Heart left ventricle (tissue), 16 donors: ENCODE data around the gene NMRAL1. TPM values are rescaled to one million over a fixed set of nuclear protein-coding genes. Genes with fewer than 3 reads are reported as not detected.

Experiments
- ATAC-seq, 4 donors: fragments of 200-7000 bp; cut with Tn5 transposase; one replicate each; pipeline ENCODE4 v1.9.1; 2020 to 2022; ENCODE audit warnings: moderate library complexity in 4 of 4, mild to moderate bottlenecking in 3 of 4, moderate number of reproducible peaks in 1 of 4
- DNase-seq, 5 donors: peaks; one replicate each; pipeline ENCODE4 v3.0.0-alpha.2; 2020
- H3K27ac ChIP-seq, 12 donors: fragments of 200-600 bp; sonication (generic) in 4 of 12; one replicate each; pipeline versions ENCODE4 v1.5.0 to v1.8.0; 2016 to 2022; ENCODE audit warnings: mild to moderate bottlenecking in 2 of 12
- H3K27me3 ChIP-seq, 9 donors: fragments of 200-600 bp; sonication (generic) in 2 of 9; one replicate each; pipeline versions ENCODE4 v1.5.1 to v1.8.0; 2016 to 2022; ENCODE audit warnings: mild to moderate bottlenecking in 3 of 9
- H3K36me3 ChIP-seq, 9 donors: fragments of 200-600 bp; sonication (generic) in 2 of 9; one replicate each; pipeline versions ENCODE4 v1.5.0 to v1.8.0; 2018 to 2022; ENCODE audit warnings: mild to moderate bottlenecking in 2 of 9
- H3K4me1 ChIP-seq, 12 donors: fragments of 200-600 bp; sonication (generic) in 4 of 12; one replicate each; pipeline versions ENCODE4 v1.5.0 to v1.8.0; 2016 to 2022; ENCODE audit warnings: mild to moderate bottlenecking in 3 of 12
- H3K4me3 ChIP-seq, 12 donors: fragments of 200-600 bp; sonication (generic) in 4 of 12; one replicate each; pipeline versions ENCODE4 v1.5.0 to v1.8.0; 2017 to 2022; ENCODE audit warnings: mild to moderate bottlenecking in 9 of 12, moderate library complexity in 4 of 12
- H3K9me3 ChIP-seq, 12 donors: fragments of 200-600 bp; sonication (generic) in 4 of 12; one replicate each; pipeline versions ENCODE4 v1.5.0 to v1.8.0; 2016 to 2022; ENCODE audit warnings: mild to moderate bottlenecking in 1 of 12
- CTCF ChIP-seq, 12 donors: fragments of 200-600 bp; sonication (generic) in 4 of 12; IDR thresholded peaks; one replicate each; pipeline versions ENCODE4 v1.5.0 to v1.8.0; 2018 to 2022; ENCODE audit warnings: antibody characterized with exemption in 12 of 12, mild to moderate bottlenecking in 5 of 12
- POLR2A ChIP-seq, 2 donors: fragments of 450-650 bp; IDR thresholded peaks; one replicate each; pipeline ENCODE4 v1.6.1; 2017; ENCODE audit warnings: antibody characterized with exemption in 2 of 2, mild to moderate bottlenecking in 2 of 2, moderate library complexity in 2 of 2
- WGBS, 4 donors: extraction: QIAGEN DNeasy Blood & Tissue Kit in 2 of 4; methylation state at CpG; one replicate each; pipeline versions ENCODE4 v1.1.5 to v1.1.7; 2013 to 2018; 5-methylcytosine and 5-hydroxymethylcytosine counted together
- intact Hi-C, 10 donors: fragments of 100-400 bp; cut with DNase I; formaldehyde crosslinking; loops; one replicate each; pipeline versions ENCODE4 v1.11.1 to v1.14.2; 2022
- polyA plus RNA-seq, 2 donors: library from polyadenylated mRNA; stranded (reverse); fragments of 200-250 nt; gene quantifications; one replicate each; pipeline ENCODE4 v1.2.3, GENCODE V29; 2013
- total RNA-seq, 9 donors: library from RNA; depleted of rRNA in 2 of 9; stranded (reverse); fragments of >200 nt in 2 of 9; fragmentation: NEBNext Ultra II Directional in 3 of 9; extraction: Animal tissue kit (Norgen Biotek cat#: 25700) in 3 of 9; gene quantifications; one replicate each; pipeline versions ENCODE4 v1.1.0 to v1.2.4, GENCODE V29; 2016 to 2023
- donor health status: ischemic (EF 13 %, LVEDD 7.1; RV severe dilation, severe dysfunction).
- donor health status: healthy with polysubstance abuse.
- donor health status: DM: no; HTN: yes; CAD: no.
- donor health status: DM: no; HTN: no; CAD: no.
- donor health status: ischemic (EF 25% LVEDD 6.9; RV normal size, moderate dysfunction).
- donor health status: ischemic (EF 25% LVEDD 5.7; RV mildly dilated, moderate dysfunction).
- donor health status: healthy.
- donor health status: DM: yes; HTN: yes; CAD: no.
- donor health status: ischemic (EF 35%, LVEDD 5.7; RV mildly dilated, moderate dysfunction).
- donor health status: nonischemic (EF 11% LVEDD 7.7; RV severe dilation, severe dysfunction).
- donor health status: DM: yes; HTN: yes; CAD: no.
- donor health status: PGD.
- donor health status: ischemic (EF 29% LVEDD 5.4; RV normal size, mild dysfunction).
- donor health status: nonischemic (EF 23%, LVEDD 6.1; RV moderate dilation, normal function).

Gene NMRAL1
- total and polyA plus RNA-seq, 11 donors, result 12.0 to 47.5 (median 25.4) TPM

DNA sequence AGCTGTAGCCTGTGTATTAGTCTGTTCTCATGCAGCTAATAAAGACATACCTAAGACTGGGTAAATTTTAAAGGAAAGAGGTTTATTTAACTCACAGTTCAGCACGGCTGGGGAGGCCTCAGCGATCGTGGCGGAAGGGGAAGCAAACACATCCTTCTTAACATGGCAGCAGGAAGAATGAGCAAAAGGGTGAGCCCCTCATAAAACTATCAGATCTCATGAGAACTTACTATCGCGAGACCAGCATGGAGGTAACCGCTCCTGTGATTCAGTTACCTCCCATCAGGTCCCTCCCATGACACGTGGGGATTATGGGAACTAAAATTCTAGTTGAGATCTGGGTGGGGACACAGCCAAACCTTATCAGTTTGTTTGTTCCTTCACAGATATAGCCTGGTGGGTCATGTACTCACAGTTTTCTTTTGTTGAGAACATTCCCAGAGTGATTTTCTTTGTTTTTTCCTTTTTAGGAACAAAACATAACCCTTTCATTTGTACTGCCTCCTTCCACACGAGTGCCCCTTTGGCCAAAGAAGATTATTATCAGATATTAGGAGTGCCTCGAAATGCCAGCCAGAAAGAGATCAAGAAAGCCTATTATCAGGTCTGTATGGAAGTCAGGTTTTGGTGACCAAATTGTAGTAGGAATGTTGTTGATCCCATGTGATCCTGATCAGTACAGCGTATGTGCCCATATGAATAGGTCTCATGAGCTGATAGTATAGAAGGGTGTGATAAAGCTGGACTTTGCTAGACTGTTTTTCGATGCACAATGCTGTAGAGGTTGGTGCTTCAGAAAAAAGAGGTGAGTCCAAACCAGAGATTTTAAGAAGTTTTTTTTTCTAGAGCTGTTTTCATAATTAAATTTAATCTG, 40.3 kb downstream of the NMRAL1 start:
- no peak overlapping the region for H3K4me3 ChIP-seq
- peaks cover 0 to 76% (median 70%) of the 10 kb centered on the region in 9 donors for H3K36me3 ChIP-seq
- TF ChIP-seq POLR2A (IDR thresholded peaks at IDR 0.05) (no peak), CTCF (IDR thresholded peaks at IDR 0.05) (no peak)
- no peaks in the 10 kb centered on the region for H3K4me1 ChIP-seq
- WGBS, 4 donors, result 81 to 87% (median 86%) methylated on average over 12 of the region's 12 CpGs
- intact Hi-C loops, result loop anchor here in 1 of 10 donors (5.0 kb wide), 1 partner anchor 33 kb away; no protein-coding TSS in a partner anchor
- no peaks in the 10 kb centered on the region for H3K9me3 ChIP-seq
- H3K27me3 ChIP-seq, result no peaks in the 10 kb centered on the region
- no peak overlapping the region for H3K27ac ChIP-seq
- no peak for ATAC-seq
- DNase-seq, result no peak

- Histone ChIP-seq H3K36me3 (peaks cover 0 to 66% (median 61%) of the 10 kb centered on the region in 9 donors), H3K4me1 (no peaks in the 10 kb centered on the region), H3K4me3 (no peak overlapping the region), H3K27me3 (no peaks in the 10 kb centered on the region), H3K9me3 (no peaks in the 10 kb centered on the region), H3K27ac (no peak overlapping the region)
- no peak for ATAC-seq
- no peak for TF ChIP-seq POLR2A (IDR thresholded peaks at IDR 0.05)
- no peak for TF ChIP-seq CTCF (IDR thresholded peaks at IDR 0.05)
- WGBS, 4 donors, result 86 to 91% (median 88%) methylated on average over 4 of the region's 4 CpGs
- DNase-seq, result no peak
- intact Hi-C loops, result loop anchor here in 1 of 10 donors (5.0 kb wide), 1 partner anchor 34 kb away; no protein-coding TSS in a partner anchor
These were observed 41.2 kb downstream of the NMRAL1 start for GRCh38 chr16:4433228-4433627.

DNA sequence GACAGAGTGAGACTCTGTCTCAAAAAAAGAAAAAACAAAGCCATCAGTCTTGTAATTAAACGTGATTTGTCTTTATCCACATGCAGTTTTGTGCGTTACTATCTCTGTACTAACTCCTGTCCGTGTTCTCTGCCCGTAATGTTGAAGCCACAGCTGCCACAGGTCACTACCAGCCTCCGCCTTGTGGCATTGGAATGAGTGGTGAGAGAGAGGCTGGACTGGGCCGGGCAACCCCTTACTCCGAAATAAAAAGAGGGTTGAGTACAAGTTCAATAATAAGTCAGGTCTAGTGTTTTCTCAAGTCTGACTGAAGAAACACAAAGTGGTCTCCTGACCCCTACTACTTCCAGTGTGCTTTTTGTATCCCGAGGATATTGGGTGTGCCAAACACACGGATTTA, 43.4 kb downstream of the NMRAL1 start:
- WGBS, 4 donors, result 87 to 92% (median 90%) methylated on average over 9 of the region's 9 CpGs
- H3K36me3 ChIP-seq, result peaks cover 0 to 48% (median 39%) of the 10 kb centered on the region in 9 donors
- H3K27ac ChIP-seq, result no peak overlapping the region
- no peaks in the 10 kb centered on the region for H3K27me3 ChIP-seq
- ATAC-seq (no peak), DNase-seq (no peak)
- no peak for TF ChIP-seq CTCF (IDR thresholded peaks at IDR 0.05)
- TF ChIP-seq POLR2A (IDR thresholded peaks at IDR 0.05), result no peak
- intact Hi-C loops, result loop anchor here in 1 of 10 donors (5.0 kb wide), 1 partner anchor 36 kb away; no protein-coding TSS in a partner anchor
- peaks cover 0 to 17% (median 12%) of the 10 kb centered on the region in 12 donors for H3K4me1 ChIP-seq
- no peak overlapping the region for H3K4me3 ChIP-seq
- H3K9me3 ChIP-seq, result no peaks in the 10 kb centered on the region

DNA sequence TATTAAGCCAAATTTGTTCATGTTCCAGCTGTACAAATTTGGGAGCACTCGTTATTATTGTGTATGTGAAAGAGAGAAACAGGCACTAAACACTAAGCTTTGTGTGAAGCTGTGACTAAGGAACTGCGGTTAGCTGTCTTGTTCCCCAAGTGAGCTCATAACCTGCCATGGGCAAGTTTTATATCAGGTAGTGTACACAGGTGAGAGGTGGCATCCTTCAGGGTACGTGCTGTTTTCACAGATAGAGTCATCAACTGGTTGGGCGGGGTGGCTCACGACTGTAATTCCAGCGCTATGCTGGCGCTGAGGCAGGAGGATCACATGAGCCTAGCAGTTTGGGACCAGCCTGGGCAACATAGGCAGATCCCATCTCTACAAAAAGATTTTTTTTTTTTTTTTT, 45.9 kb downstream of the NMRAL1 start:
- TF ChIP-seq POLR2A (IDR thresholded peaks at IDR 0.05) (no peak), CTCF (IDR thresholded peaks at IDR 0.05) (no peak)
- Histone ChIP-seq H3K4me1 (peaks cover 0 to 26% (median 16%) of the 10 kb centered on the region in 12 donors), H3K36me3 (peaks cover 0 to 24% (median 18%) of the 10 kb centered on the region in 9 donors), H3K4me3 (no peak overlapping the region), H3K27me3 (no peaks in the 10 kb centered on the region), H3K9me3 (no peaks in the 10 kb centered on the region), H3K27ac (no peak overlapping the region)
- ATAC-seq (no peak), DNase-seq (no peak)
- intact Hi-C loops, result loop anchor here in 1 of 10 donors (5.0 kb wide), 1 partner anchor 109 kb away; the partner anchor contains the start of gene CDIP1
- 92 to 96% (median 95%) methylated on average over 7 of the region's 7 CpGs for WGBS, 4 donors
